Adrenal gland (tissue), 5 donors: Measurements from ENCODE around the gene BRINP1.

Experiments
- POLR2A ChIP-seq, 2 donors: fragments of 450-650 bp; IDR thresholded peaks; one replicate each; pipeline ENCODE4 v1.6.1; 2017; ENCODE audit warnings: antibody characterized with exemption in 2 of 2, mild to moderate bottlenecking in 2 of 2, moderate library complexity in 1 of 2
- TF ChIP-seq, protein P1 (sequence below), 6 experiments: fragments of 450-650 bp in 4 of 6; fragments of 200-600 bp in 2 of 6; sonication (generic) in 1 of 6; IDR thresholded peaks; 1 replicate in 5 of 6; 2 replicates in 1 of 6; pipeline versions ENCODE4 v1.5.1 to v1.8.0; 2016 to 2021; ENCODE audit warnings: antibody characterized with exemption in 6 of 6, mild to moderate bottlenecking in 2 of 6, moderate library complexity in 1 of 6
- donor health status: DM: no; HTN: no; CAD: no.

DNA sequence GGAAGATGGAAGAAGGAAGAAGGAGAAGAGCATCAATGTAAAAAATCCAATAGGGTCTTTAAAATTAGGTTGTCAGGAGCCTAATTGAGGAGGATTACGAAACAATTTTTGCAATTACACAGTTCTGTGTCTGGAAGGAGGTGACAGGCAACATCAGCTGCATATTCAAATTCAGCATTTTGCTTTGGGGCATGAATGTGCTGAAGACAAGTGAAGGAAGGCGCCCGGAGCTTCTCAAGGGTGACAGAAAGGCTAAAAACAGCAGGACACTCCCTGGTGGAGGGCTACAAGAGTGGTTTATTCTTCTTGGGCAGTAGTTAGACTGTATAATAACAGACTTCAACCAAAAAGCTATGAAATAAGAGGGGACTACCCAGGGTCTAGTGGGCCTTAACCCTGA lies 188.3 kb downstream of the BRINP1 start:
- TF ChIP-seq, protein P1, sequence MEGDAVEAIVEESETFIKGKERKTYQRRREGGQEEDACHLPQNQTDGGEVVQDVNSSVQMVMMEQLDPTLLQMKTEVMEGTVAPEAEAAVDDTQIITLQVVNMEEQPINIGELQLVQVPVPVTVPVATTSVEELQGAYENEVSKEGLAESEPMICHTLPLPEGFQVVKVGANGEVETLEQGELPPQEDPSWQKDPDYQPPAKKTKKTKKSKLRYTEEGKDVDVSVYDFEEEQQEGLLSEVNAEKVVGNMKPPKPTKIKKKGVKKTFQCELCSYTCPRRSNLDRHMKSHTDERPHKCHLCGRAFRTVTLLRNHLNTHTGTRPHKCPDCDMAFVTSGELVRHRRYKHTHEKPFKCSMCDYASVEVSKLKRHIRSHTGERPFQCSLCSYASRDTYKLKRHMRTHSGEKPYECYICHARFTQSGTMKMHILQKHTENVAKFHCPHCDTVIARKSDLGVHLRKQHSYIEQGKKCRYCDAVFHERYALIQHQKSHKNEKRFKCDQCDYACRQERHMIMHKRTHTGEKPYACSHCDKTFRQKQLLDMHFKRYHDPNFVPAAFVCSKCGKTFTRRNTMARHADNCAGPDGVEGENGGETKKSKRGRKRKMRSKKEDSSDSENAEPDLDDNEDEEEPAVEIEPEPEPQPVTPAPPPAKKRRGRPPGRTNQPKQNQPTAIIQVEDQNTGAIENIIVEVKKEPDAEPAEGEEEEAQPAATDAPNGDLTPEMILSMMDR (IDR thresholded peaks at IDR 0.05) = no peak
- no peak for TF ChIP-seq POLR2A (IDR thresholded peaks at IDR 0.05)
